A549 (cell line): ENCODE measurements around the gene EHD2. TPM values are rescaled to one million over a fixed set of nuclear protein-coding genes. Genes with fewer than 3 reads are reported as not detected.

Experiments
- ATAC-seq, 2 experiments: fragments of 200-7000 bp in 1 of 2; fragments of >200 bp in 1 of 2; cut with Nextera tagmentation in 1 of 2; cut with Tn5 transposase in 1 of 2; 3 replicates each; pipeline versions ENCODE4 v1.8.0 to v1.9.1; 2018 to 2020; ENCODE audit warnings: mild to moderate bottlenecking in 1 of 2, moderate library complexity in 1 of 2
- CTCF ChIA-PET: fragments of 300-600 bp; sonication (Branson Sonifier 250); formaldehyde crosslinking; extraction: SDS; loops from one replicate; lab custom pipeline; 2021; ENCODE audit warnings: antibody characterized with exemption, inconsistent platforms; lab: Yijun Ruan, JAX
- POLR2A ChIA-PET: fragments of 350-600 bp; formaldehyde crosslinking; extraction: SDS; loops from one replicate; lab custom pipeline; 2021; ENCODE audit warnings: antibody characterized with exemption, inconsistent platforms; lab: Yijun Ruan, JAX
- DNase-seq, 2 experiments: peaks; one replicate each; pipeline versions ENCODE4 v3.0.0 to v3.0.0-alpha.2; 2011 to 2016; ENCODE audit warnings: low read depth in 1 of 2, low spot score in 1 of 2
- FAIRE-seq: peaks from 2 replicates; lab custom pipeline; 2011; peaks lifted over from hg19 to GRCh38; lab: Jason Lieb, UNC
- H3K27ac ChIP-seq, 2 experiments: fragments of >200 bp; sonication (Bioruptor Twin); formaldehyde crosslinking; 3 replicates each; pipeline ENCODE4 v1.5.1; 2016 to 2017
- H3K4me1 ChIP-seq: fragments of >200 bp; sonication (Bioruptor Twin); formaldehyde crosslinking; 3 replicates; pipeline ENCODE4 v1.6.1; 2016
- H3K4me2 ChIP-seq: fragments of >200 bp; sonication (Bioruptor Twin); formaldehyde crosslinking; 3 replicates; pipeline ENCODE4 v1.6.1; 2016
- H3K4me3 ChIP-seq: fragments of >200 bp; sonication (Bioruptor Twin); formaldehyde crosslinking; 3 replicates; pipeline ENCODE4 v1.5.1; 2016
- H3K9me3 ChIP-seq: fragments of >200 bp; sonication (Bioruptor Twin); formaldehyde crosslinking; 3 replicates; pipeline ENCODE4 v1.6.1; 2016
- BHLHE40 ChIP-seq: IDR thresholded peaks from 2 replicates; pipeline ENCODE4 v1.6.1; 2012; ENCODE audit warnings: low read depth, low read length, inconsistent platforms
- CBX8 ChIP-seq: fragments of 200-600 bp; sonication (generic); IDR thresholded peaks from 2 replicates; pipeline ENCODE4 v1.6.1; 2016
- CTCF ChIP-seq: fragments of >200 bp; sonication (Bioruptor Twin); formaldehyde crosslinking; IDR thresholded peaks from 3 replicates; pipeline ENCODE4 v1.5.1; 2016
- EHF ChIP-seq: fragments of 250-450 bp; sonication (Bioruptor Pico); IDR thresholded peaks from 2 replicates; pipeline ENCODE4 v1.5.0; 2020; ENCODE audit warnings: mild to moderate bottlenecking
- GATA3 ChIP-seq: IDR thresholded peaks from 2 replicates; pipeline ENCODE4 v1.6.1; 2012; ENCODE audit warnings: borderline replicate concordance
- HES2 ChIP-seq: fragments of >200 bp; sonication (Bioruptor Twin); formaldehyde crosslinking; IDR thresholded peaks from 2 replicates; pipeline ENCODE4 v1.6.1; 2016
- HMGXB4 ChIP-seq: fragments of 250-450 bp; sonication (Bioruptor Pico); IDR thresholded peaks from 2 replicates; pipeline ENCODE4 v1.5.0; 2021; ENCODE audit warnings: mild to moderate bottlenecking, moderate library complexity, borderline replicate concordance
- KDM5A ChIP-seq: fragments of 200-600 bp; sonication (generic); IDR thresholded peaks from 2 replicates; pipeline ENCODE4 v1.6.1; 2016; ENCODE audit warnings: antibody characterized with exemption, mild to moderate bottlenecking
- MAX ChIP-seq: IDR thresholded peaks from 2 replicates; pipeline ENCODE4 v1.6.1; 2012
- MAZ ChIP-seq: fragments of 150-350 bp; IDR thresholded peaks from 2 replicates; pipeline ENCODE4 v1.6.1; 2014; ENCODE audit warnings: antibody characterized with exemption, low read depth, low read length, borderline replicate concordance
- PBX3 ChIP-seq: IDR thresholded peaks from 2 replicates; pipeline ENCODE4 v1.6.1; 2012
- PHF8 ChIP-seq: fragments of 200-600 bp; sonication (generic); IDR thresholded peaks from 2 replicates; pipeline ENCODE4 v1.6.1; 2016; ENCODE audit warnings: low read depth, mild to moderate bottlenecking, antibody characterized with exemption, moderate library complexity, borderline replicate concordance
- POLR2A ChIP-seq: IDR thresholded peaks from 2 replicates; pipeline ENCODE4 v1.6.1; 2012; ENCODE audit warnings: mild to moderate bottlenecking, low read length
- REST ChIP-seq: fragments of 200-600 bp; sonication (generic); IDR thresholded peaks from 2 replicates; pipeline ENCODE4 v1.6.1; 2016; ENCODE audit warnings: antibody characterized with exemption, mild to moderate bottlenecking, moderate library complexity
- RNF2 ChIP-seq: fragments of 200-600 bp; sonication (generic); IDR thresholded peaks from 2 replicates; pipeline ENCODE4 v1.6.1; 2016; ENCODE audit warnings: low read depth, mild to moderate bottlenecking, antibody characterized with exemption, moderate library complexity, borderline replicate concordance
- SMC3 ChIP-seq: fragments of >200 bp; sonication (Bioruptor Twin); formaldehyde crosslinking; IDR thresholded peaks from 3 replicates; pipeline ENCODE4 v1.6.1; 2018; ENCODE audit warnings: inconsistent platforms
- SREBF2 ChIP-seq: fragments of 450-650 bp; IDR thresholded peaks from 2 replicates; pipeline ENCODE4 v1.6.1; 2014; ENCODE audit warnings: mild to moderate bottlenecking, moderate library complexity
- TP53 ChIP-seq: fragments of 250-450 bp; sonication (Bioruptor Pico); IDR thresholded peaks from 2 replicates; pipeline ENCODE4 v1.5.0; 2021; ENCODE audit warnings: mild to moderate bottlenecking, moderate library complexity
- ZNF302 ChIP-seq: fragments of 250-450 bp; sonication (Bioruptor Pico); IDR thresholded peaks from 2 replicates; pipeline ENCODE4 v1.9.0; 2021; ENCODE audit warnings: inconsistent platforms, mild to moderate bottlenecking, moderate library complexity
- WGBS: methylation state at CpG from one replicate; pipeline ENCODE4 v1.1.6; 2017; ENCODE audit errors: missing lambda C conversion rate; 5-methylcytosine and 5-hydroxymethylcytosine counted together
- polyA plus RNA-seq, 4 experiments: library from polyadenylated mRNA; depleted of rRNA in 3 of 4; stranded (reverse); fragments of >200 nt; fragmentation: RNase III in 1 of 4; extraction: RNeasy Plus Mini Kit Qiagen cat#74134 plus additional on column Dnase treatment in 1 of 4; gene quantifications; 2 replicates in 3 of 4; 3 replicates in 1 of 4; pipeline ENCODE4 v1.2.3, GENCODE V29; 2011 to 2017

EHD2 gene
- polyA plus RNA-seq, 2 of the 4 experiments (the other 2 are of a cell fraction): 32.3 to 105 TPM

GRCh38 chr19:47757617-47758442, 44.6 kb downstream of the EHD2 start:
- Histone ChIP-seq H3K4me1 (no peaks in the 10 kb centered on the region; the same call in 2 of the 3 replicates), H3K4me3 (no peak overlapping the region), H3K9me3 (no peaks in the 10 kb centered on the region)
- FAIRE-seq: peak; percentile 7
- TF ChIP-seq PHF8: no peak
- TF ChIP-seq EHF (CRISPR knock-in tag): no peak
- no peak for TF ChIP-seq BHLHE40
- TF ChIP-seq HES2: no peak
- TF ChIP-seq CTCF: no peak
- 0 out of 2 replicates have a peak, but pooled peaks have one; percentile 33 for TF ChIP-seq TP53 (CRISPR knock-in tag)
- TF ChIP-seq, all 56 proteins: peak for 1
- POLR2A ChIA-PET: interaction anchor here (0.6 to 1.6 kb wide), 2 partner anchors 12 to 864 kb away, joined by 6 to 9 read pairs; partner anchors contain the start of gene NOP53
- DNase-seq (no peak), ATAC-seq (no peak)
- CTCF ChIA-PET: interaction anchor here (0.7 to 42.0 kb wide), 7 partner anchors 7 to 111 kb away, joined by 3 to 1389 read pairs (median 16); partner anchors contain the start of gene EHD2
- H3K27ac ChIP-seq: no peak overlapping the region
- 72% methylated on average over 14 of the region's 14 CpGs for WGBS
- no peak overlapping the region for H3K4me2 ChIP-seq

GRCh38 chr19:47758443-47758804, 45.2 kb downstream of the EHD2 start:
- Histone ChIP-seq H3K4me1 (no peaks in the 10 kb centered on the region; the same call in 2 of the 3 replicates), H3K27ac (no peak overlapping the region), H3K4me2 (no peak overlapping the region)
- DNase-seq: no peak
- CTCF ChIA-PET: interaction anchor here (0.7 to 42.0 kb wide), 7 partner anchors 7 to 50 kb away, joined by 3 to 1389 read pairs (median 16); partner anchors contain the start of gene EHD2
- ATAC-seq: no peak
- no peak for TF ChIP-seq ZNF302 (CRISPR knock-in tag)
- no peak for TF ChIP-seq REST
- TF ChIP-seq RNF2: no peak
- no peak for TF ChIP-seq CBX8
- TF ChIP-seq MAZ: no peak
- no peak for TF ChIP-seq SREBF2
- TF ChIP-seq POLR2A: no peak
- TF ChIP-seq KDM5A: no peak
- TF ChIP-seq PBX3: no peak
- TF ChIP-seq HMGXB4 (CRISPR knock-in tag): no peak
- no peak for TF ChIP-seq SMC3
- no peak for TF ChIP-seq GATA3
- TF ChIP-seq MAX: no peak
- no peak for TF ChIP-seq CTCF
- TF ChIP-seq, all 56 proteins: peak for 0
- Histone ChIP-seq H3K9me3 (no peaks in the 10 kb centered on the region), H3K4me3 (no peak overlapping the region)
- no peak for FAIRE-seq
- WGBS: 94% methylated on average over 5 of the region's 5 CpGs
- POLR2A ChIA-PET: interaction anchor here (0.6 to 1.6 kb wide), 2 partner anchors 12 to 865 kb away, joined by 6 to 9 read pairs; partner anchors contain the start of gene NOP53
